Fibroblast of skin of back (primary cell): ENCODE data around the gene PCSK5.
A peak's percentile ranks its signal among the peaks of the same experiment; 100 is the strongest.

ENCODE experiments used
- DNase-seq: peaks from one replicate; pipeline ENCODE4 v3.0.0-alpha.2; 2013

Gene PCSK5

DNA sequence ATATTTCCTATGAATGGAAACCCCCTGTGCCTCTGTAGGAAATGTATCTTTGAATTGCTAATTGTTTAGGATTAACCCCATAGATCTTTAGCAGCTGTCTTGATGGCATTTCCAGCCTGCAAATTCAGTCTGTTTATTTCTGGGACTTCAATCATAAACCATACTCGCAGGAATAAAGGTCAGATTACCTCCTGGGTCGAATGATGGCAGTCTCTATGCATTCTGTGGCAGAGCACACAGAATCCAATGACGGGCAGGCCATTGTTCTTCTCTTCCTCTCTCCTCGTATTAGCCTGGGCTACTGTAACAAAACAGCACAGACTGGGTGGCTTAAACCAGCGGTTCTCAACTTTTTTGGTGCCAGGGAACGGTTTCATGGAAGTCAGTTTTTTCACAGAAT lies 199.9 kb downstream of the PCSK5 start:
- DNase-seq = no peak

- no peak for DNase-seq
Measured at GRCh38 chr9:76090909-76091308, 200.4 kb downstream of the PCSK5 start.

DNA sequence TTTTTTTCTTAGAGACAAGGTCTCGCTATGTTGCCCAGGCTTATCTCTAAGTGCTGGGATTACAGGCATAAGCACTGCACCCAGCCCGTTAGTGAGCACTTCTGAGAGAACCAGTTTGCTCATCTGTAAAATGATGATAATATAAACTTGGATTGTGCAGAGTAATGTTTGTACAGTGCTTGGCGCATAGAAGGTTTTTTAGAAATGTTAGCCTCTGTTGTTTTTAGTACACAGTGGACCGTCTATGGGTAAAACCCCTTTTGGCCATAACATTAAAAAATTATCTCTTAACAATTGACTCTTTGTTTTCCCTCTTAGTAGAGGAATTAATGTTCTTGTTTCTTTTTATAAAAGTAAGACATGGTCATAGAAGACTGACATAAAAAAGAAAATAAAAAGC lies 202.1 kb downstream of the PCSK5 start:
- DNase-seq = no peak

DNA sequence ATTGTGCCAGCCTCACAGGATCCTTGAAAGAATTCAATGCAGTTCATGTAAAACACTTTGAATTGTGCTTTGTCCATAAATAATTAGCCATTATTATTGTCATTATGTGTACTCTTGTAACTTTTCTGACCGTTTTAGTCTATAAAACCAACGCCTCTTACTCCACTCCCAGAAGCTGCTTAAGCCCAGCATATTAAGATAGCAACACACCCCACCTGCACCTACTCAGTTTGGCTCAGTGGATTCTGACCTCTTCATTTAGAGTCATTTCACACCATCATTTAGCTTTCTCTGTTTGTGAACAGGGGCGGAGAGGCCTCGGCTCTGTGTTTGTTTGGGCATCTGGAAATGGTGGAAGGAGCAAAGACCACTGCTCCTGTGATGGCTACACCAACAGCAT lies 205.1 kb downstream of the PCSK5 start:
- DNase-seq = no peak

- no peak for DNase-seq
Measured at GRCh38 chr9:76099516-76099915, 209.0 kb downstream of the PCSK5 start.

DNA sequence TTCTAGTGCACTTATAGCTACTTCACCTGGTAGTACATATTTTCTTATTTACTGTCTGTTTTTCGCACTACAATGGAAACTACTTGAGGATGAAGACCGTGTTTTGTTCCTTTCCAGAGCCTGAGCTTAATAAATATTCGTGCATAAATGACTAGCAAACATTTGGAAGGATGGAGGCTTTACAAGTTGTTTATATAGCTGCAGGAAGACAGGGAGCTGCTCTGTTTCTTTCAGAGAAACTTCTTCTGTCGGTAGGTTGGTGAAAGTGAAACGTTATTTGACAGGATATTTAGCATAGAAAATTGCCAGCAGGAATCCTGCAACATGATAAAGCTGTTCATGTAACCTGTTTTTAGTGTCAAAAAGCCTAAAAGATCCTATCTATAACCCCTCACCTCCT lies 210.6 kb downstream of the PCSK5 start:
- no peak for DNase-seq

DNA sequence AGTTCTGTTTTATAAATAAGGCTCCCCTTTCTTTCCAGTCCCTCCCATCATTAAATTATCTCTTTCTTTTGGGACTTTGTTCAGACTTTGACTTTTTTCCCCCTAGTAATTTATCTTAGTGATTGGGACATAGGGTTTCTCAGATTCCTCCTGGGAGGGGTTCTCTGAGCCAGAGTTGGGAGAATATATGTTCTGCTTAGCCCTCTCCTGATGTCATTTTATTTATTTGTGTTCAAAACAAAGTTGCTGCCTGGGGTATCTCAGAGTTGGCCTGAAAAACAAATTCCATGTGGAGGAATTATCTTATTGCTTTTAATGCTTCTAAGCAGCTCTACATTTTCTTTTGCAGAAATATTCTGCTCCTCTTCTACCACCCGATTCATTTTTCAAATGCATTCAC lies 211.0 kb downstream of the PCSK5 start:
- no peak for DNase-seq

DNA sequence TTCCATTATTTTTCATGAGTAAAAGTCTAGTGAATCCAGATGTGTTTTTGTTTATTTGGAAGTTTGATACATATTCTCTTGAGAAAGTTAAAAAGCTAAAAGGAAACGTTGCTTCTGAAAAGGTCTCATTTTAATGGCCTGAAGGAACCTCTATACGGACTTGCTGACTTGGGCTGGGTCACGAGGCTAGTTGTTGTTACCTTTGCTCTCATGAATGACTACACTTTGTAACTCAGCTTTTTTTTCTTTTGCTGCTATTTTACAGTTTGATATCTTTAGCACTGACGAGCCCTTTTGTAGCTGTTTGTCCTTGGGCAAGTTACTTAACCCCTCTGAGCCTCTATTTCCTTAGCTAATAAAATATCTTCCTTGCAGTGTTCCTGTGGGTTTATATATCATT lies 211.5 kb downstream of the PCSK5 start:
- DNase-seq = no peak

DNA sequence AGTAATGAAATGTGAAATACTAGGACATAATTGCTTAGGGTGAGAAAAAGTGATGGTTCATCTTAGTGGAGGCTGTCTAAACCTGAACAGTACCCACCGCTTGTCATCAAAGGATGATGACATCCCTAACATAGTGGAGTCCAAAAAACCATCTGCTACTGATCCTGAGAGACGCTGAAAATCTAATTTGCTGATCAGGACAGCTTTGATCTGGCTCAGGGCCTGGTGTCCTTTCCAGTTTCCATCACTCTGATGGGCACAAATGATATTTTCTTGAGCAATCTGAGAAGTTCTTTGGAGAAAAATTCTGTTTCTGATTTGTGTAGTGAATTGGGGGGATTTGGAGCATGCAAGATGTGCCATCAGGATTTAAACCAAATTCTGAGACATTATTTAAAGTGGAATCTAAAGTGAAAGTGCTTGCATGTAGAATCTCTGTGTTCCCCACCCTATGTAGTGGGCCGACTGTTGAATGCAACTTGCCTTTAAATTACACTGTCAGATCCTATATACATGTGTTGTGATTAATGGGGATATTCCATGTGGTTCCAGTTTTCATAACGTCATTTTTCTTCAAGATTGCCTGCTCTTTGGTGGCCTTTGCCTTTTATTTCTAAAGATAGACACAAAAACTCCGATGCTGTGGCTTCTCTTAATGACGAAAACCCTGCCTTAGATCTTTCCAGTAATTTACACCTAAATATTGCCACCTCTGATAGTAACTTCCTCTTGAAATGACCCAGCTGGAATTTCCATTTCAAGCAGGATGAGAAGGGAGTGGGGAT lies 213.2 kb downstream of the PCSK5 start:
- no peak for DNase-seq

DNA sequence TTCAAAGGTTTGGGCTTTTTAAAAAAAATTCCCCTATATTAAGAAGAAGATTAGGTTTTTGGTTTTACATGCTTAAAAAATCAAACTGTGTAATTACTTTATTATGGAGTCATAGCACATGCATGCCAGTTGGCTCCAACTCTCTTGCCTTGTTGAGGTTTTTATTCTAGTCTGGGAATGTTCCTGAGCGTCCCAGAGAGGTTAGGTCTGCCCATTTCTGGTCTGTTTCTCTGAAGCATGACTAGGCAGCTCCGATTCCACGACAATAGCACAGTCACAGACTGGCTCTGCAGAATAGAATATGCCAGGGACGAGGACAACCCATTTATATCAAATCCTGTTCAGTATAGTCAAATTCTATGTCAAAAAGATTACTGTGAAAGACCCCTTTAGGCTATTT lies 217.0 kb downstream of the PCSK5 start:
- peak; percentile 50 for DNase-seq

DNA sequence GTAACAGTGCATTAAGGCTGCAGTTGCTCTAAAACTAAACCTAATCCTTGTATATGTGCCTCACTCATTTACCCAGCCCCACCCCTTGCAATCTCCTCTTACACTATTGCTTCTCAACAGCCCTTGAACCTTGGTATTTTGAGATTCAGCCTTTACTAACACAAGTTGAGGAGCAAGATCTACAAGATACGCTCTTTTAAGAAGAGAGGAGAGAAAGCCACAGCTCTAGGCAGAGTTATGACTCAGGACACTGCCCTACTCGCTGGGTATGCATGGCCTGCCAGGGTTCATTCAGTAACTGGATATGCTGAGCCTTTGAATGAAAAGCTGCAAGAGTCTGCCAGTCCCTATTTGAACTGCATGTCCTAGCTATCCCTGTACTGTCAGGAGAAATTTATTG lies 219.5 kb downstream of the PCSK5 start:
- DNase-seq = peak; percentile 29

DNA sequence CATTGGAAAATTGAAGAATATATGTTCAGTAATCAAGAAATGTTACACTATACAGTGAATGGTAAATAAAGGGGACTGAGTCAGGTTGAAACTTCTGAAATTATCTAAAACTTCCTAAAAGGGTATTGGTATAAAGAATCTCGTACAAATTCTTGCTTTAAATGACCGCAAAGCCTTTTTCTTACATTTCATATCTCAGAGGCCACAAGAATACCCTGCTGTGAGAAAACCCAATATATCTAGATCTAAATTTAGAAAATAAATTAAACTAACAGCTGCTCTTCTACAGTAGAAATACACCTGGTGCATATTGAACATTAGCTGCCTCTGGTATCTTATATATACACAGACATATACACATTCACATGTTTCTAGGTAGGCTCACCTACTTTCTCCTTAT lies 221.7 kb downstream of the PCSK5 start:
- no peak for DNase-seq

DNA sequence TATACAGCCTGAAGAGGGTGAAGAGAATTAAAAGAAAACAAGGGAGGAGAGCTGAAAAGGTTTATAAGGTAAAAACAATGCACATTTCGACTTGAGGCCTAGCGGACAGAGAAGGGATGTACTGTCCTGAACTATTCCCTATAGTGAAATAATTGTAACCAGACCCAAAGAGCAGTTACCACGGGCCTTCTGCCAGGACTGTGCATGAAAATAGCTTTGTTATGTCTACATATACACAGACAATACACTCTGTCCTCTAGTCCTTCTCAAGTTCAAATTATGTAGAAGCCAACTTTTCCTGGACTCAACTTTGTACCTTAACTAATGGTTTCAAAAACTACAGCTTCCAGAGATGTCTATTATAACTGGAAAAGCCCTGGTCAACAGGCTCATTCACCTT lies 223.7 kb downstream of the PCSK5 start:
- peak; percentile 60 for DNase-seq

- DNase-seq = peak; percentile 30
Measured at GRCh38 chr9:76115396-76115795, 224.9 kb downstream of the PCSK5 start.

- DNase-seq = no peak
Measured at GRCh38 chr9:76115982-76116646, 225.6 kb downstream of the PCSK5 start.

DNA sequence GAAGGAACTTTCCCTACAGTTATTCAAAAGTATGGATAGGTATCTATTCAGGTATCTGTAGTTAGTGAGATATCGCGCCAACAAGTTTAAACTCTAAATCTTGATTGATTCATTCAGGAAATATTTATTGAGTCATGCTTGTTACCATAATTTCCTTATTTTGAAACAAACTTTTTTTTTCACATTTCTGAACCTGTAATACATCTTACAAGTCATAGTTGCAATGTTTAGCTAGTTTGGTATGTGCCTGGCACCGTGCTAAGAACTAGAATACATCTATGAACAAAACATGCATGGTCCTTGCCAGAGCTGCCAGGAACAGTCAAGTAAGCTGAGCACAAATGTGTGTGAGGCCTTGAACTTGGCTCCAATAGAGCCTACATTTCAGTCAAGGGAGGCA lies 226.4 kb downstream of the PCSK5 start:
- peak; percentile 6 for DNase-seq

DNA sequence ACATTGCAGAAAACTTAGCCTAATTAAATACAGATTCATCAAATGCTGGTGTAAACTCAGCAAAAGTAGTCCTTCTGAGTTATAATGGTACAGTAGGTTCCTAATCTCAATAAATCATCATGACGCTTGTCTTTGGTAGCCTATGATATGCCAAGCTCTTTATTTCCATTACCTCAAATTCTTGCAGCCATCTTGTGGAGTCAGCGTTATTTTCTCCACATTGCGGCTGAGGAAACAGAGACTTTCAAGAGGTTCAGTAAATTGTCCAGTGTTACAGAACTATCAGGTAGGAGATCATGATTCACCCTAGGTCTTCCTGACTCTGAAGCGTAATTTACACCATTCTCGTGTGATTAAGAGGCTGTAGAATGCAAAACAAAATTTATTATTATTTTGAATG lies 237.2 kb downstream of the PCSK5 start:
- no peak for DNase-seq

DNA sequence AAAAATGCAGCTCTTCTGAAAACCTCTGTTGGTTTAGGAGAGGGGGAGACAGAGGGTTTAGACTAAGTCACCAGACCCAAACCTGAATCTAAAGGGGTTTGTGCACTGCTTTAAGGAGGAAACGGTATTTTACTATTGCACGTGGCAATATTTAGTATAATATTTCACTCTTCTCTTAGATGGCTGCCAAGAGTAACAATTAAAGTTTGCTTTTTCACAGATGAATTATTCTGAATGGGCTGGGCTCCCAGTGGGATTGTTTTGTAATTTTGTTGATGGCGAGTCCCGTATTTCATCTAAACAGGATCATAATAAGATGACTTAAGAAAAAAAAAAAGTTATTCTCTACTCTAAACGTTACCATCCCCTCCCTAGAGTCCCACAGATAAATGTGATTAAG lies 245.4 kb downstream of the PCSK5 start:
- DNase-seq = no peak

- peak; percentile 83 for DNase-seq
Measured at GRCh38 chr9:76136986-76137385, 246.5 kb downstream of the PCSK5 start.

- no peak for DNase-seq
Measured at GRCh38 chr9:76137931-76138330, 247.5 kb downstream of the PCSK5 start.

- DNase-seq = no peak
Measured at GRCh38 chr9:76138360-76138759, 247.9 kb downstream of the PCSK5 start.

DNA sequence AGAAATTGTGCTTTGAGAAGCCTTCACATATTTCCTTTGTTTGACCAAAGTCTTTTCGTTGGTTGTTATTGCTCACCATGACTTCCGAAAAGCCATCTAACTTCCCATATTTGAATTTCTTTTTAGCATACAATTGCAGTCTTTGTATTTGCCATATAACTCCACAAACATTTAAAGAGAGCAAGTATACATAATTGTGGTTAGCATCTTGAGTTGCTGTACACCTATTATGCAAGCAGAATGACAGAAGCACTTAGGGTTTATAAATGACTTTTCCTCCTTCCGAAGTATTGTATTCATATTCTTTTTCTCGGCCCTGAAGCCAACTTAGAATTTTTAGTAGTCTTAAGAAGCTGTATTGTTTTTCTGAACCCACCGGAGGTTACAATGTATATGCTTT lies 253.4 kb downstream of the PCSK5 start:
- no peak for DNase-seq

DNA sequence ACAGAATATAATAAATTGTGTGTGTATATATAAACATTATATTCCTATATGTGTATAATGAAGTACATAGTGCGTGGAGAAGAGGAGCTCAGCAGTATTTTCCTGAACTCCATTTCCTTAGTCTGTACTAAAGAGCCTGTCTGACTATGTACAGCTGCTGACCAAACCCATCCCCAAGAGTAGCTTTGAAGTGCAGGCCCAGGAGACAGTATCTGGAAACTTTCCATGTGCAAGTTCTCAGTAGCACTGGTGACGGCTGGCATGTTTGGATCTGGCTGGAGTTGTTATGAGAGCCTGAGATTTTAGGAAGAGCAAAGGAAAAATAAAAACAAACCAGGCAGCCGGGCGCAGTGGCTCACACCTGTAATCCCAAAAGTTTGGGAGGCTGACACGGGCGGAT lies 259.5 kb downstream of the PCSK5 start:
- no peak for DNase-seq

- DNase-seq = no peak
Measured at GRCh38 chr9:76151267-76151666, 260.8 kb downstream of the PCSK5 start.

DNA sequence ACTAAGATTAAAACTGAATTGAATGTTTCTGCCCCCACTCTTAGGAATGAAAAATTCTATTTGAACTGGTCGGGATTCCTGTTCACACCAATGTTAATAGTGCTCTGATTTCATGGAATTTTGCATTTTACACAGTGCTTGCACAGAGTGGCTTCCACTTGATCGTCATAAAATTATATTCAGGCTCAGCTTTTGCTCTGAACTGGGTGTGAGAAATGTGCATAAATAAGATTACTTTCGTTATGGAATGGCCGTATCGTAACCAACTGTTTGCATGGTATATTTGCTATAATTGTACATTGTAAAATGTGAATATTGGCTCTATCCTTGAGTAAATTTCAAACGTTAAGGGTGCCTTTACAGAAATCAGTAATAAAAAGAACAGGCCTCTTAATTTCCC lies 262.9 kb downstream of the PCSK5 start:
- no peak for DNase-seq
